Activated CD8-positive, alpha-beta memory T cell treated with anti-CD3 and anti-CD28 coated beads for 36 hours (primary cell): ENCODE measurements around the gene FDXACB1. TPM values are rescaled to one million over a fixed set of nuclear protein-coding genes. Genes with fewer than 3 reads are reported as not detected.
"Not testable (repeated sequence)": the region's sequence is repeated elsewhere in the genome, so short reads cannot be mapped to it uniquely, and the experiment has no call there.

Source experiments
- CTCF ChIA-PET: fragments of 350-600 bp; sonication (Branson Sonifier 250); formaldehyde crosslinking; loops from one replicate; lab custom pipeline; 2021; ENCODE audit warnings: antibody characterized with exemption; lab: Charles Lee
- POLR2A ChIA-PET: fragments of 350-600 bp; sonication (Branson Sonifier 250); formaldehyde crosslinking; loops from one replicate; lab custom pipeline; 2021; ENCODE audit warnings: antibody characterized with exemption; lab: Charles Lee
- total RNA-seq, 2 experiments: library from RNA; stranded (reverse); gene quantifications; one replicate each; pipeline ENCODE4 v1.2.3, GENCODE V29; 2021

FDXACB1 gene
- total RNA-seq, 2 experiments from 2014 or later, result 11.8 to 11.9 TPM

DNA sequence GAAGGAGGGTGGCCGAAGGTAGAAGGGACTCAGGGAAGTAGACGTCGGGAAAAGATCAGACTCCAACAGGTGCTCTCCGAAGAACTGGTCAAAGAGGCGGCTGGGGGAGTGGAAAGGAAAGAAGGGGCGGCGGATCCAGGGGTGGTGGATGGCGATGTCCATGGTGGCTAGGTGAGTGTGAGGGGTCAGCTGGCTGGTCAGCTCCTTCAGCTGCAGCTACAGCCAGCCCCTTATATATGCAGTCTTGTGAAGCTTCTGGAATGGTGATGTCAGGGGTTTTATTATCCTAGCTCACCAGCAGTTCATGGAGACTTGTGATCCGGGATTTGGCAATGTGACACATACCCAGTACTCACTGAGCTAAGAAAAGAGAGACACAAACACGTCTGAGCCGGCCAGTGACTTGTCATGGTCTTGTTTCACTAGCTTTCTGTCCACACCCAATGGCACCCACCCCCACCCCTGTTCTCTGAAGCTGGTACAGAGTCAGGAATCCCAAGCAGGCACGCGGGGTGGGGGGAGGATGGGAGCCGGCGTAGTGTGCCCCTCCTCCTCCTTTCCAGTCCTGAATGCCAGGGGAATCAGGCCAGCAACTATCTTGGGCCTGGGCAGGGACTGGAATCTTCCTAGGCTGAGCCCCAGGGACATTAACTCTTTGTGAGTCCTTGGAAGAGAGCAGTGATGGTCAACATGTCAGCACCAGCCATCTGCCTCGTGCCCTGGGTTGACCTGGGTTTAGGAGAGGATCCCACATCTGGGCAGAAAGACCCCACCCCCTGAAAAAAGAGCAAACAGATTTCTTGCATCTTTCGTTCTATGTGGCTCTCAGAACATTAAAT lies 32.8 kb upstream of the FDXACB1 start, which contains the start of gene CRYAB:
TSS of gene CRYAB (minus strand) at position 208 of the 839 bp plus-strand sequence. CDS start at position 162, 46 bp downstream.
- ChIA-PET POLR2A (no interaction called here), CTCF (no interaction called here)

DNA sequence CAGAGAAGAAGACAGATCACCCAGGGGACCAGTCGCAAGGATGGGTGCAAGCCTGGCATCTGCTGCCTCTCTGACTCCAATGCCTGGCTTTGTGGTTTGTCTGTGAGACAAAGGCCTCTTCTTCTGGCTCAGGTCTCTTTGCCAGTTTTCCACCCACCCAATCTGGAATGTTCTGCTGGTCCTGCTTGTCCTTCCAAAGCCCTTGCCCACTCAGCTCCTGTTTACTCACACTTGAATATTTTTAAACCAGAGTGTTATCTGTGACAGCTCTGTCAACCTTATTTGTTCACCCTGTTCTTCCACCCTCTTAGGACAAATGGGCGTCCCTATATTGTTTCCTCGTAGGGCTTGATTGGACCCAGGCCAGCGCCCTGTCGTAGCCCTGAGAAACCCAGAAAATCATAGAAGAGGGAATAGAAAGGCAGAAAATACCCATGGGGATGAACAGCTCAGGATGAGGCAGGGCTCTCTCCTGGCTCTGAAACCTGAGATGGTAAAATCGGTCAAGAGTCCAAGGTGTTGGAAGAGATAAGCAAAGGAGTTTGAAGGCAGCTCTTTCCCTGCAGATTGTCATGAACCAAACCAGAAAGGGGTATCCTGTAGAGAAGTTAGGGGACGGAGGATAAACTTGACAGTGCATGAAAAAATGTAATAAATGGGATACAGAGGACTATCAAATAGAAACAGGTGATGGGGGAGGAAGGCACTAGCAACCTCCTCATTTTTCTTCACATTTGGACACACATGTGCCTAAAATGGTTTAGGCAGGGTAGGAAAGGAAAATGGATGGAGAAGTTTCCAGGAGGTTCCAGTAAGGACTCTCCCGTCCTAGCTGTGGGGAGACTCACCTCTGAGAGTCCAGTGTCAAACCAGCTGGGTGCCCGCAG lies 32.0 kb upstream of the FDXACB1 start:
- ChIA-PET CTCF (no interaction called here), POLR2A (no interaction called here)

DNA sequence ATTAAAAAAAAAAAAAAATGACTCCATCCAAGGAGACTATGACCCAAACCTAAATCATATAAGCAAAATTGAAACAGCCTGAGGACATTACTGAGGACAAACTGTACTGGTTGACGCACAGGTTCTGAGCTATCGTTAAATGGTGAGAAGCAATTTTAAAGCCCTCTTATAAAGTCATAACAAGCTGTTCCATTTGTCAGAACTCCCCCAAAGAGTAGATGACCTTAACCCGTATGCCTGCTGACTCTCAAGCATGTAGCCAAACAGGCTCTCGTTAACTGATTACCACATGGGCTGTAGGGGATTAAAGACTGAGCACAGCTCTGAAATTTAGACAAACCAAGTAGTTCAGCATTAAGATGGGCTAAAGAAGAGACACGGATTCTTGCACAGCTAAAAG lies 30.4 kb upstream of the FDXACB1 start:
- CTCF ChIA-PET, result interaction anchor here (0.7 kb wide), 1 partner anchor 73 kb away, joined by 3 read pairs; no protein-coding TSS in a partner anchor
- POLR2A ChIA-PET, result no interaction called here

DNA sequence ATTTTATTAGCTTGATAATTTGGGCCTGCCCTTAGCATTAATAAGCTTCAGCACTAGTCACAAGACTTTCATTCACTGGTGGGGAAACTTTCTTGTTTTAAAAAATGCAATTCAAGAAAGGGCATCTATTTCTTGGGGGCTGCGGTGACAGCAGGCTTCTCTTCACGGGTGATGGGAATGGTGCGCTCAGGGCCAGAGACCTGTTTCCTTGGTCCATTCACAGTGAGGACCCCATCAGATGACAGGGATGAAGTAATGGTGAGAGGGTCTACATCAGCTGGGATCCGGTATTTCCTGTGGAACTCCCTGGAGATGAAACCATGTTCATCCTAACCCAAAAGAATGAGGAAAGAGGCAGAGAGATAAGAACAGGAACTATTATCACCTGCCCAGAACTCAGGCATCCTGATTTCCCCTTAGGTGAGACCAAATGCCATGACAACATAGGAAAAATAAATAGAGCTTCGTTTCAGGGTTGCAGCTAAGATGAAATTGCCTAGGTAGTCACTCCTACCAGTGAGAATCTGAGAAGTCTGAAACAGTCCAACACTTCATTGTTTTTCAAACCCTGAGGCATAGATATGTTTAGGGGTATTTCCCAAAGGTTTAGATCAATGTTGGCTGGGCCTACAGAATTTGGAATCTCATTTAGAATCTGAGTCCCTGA lies 29.8 kb upstream of the FDXACB1 start:
- ChIA-PET POLR2A (no interaction called here), CTCF (interaction anchor here (1.3 kb wide), 1 partner anchor 23 kb away, joined by 3 read pairs; no protein-coding TSS in a partner anchor)

DNA sequence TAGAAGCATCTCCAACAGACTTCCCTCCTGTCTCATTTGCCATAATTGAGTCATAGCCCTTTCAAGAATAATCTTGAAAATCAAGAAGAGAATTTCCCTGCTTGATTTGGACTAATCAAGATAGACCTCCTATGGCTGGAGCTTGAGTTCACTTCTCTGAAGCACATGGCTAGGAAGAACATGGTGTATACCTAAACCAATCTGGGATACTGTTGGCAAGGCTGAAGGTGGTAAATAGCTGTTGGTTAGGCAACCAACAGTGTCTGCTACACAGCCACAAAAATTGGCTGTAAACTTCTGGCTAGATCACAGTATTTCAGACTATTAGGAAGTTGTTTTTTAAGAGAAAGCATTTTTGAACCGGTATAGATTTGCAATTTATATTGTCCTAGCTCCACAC lies 27.7 kb upstream of the FDXACB1 start:
- POLR2A ChIA-PET, result no interaction called here

DNA sequence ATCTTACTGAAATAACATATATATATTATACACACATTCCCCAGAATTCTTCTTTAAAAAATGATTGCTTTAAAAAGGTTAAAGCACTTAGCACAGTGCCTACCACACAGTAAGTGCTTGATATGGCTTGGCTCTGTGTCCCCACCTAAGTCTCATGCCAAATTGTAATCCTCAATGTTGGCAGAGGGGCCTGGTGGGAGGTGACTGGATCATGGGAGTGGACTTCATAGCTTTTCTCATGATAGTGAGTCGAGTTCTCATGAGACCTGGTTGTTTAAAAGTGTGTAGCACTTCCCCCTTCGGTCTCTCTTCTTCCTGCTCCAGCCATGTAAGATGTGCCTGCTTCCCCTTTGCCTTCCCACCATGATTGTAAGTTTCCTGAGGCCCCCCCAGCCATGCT lies 26.4 kb upstream of the FDXACB1 start:
- CTCF ChIA-PET, result no interaction called here
- POLR2A ChIA-PET, result no interaction called here

More for the DNA sequence above, 27.7 kb upstream of the FDXACB1 start:
- CTCF ChIA-PET, result no interaction called here

DNA sequence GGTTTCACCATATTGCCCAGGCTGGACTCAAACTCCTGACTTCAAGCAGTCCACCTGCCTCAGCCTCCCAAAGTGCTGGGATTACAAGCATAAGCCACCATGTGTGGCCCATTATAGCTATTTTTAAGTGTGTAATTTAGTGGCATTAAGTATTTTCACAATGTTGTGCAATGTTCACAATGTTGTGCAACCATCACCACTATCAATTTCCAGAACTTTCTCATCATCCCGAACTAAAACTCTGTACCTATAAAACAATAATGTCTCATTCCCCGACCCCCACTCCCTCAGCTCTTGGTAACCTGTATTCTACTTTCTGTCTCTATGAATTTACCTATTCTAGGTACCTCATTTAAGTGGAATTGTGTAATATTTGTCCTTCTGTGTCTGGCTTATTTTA lies 7.9 kb upstream of the FDXACB1 start:
- ChIA-PET POLR2A (no interaction called here), CTCF (no interaction called here)

DNA sequence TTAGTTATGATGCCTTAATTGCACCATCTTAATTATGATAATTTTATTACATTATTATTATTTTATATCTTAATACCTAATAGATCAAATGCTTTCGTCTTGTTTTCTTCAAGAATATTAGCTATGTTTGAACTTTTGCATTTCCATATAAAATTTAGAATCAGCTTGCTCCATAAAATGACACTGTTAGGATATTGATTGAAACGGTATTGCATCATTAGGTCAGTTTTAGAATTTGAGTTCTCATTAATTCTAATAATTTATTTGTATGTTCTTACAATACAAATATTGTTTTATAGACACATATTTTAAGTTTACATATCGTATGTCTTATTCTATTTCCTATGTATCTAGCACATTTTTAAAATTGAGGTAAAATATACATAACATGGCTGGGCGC lies 7.1 kb upstream of the FDXACB1 start:
- CTCF ChIA-PET, result interaction anchor here (0.6 kb wide), 1 partner anchor 96 kb away, joined by 3 read pairs; no protein-coding TSS in a partner anchor
- POLR2A ChIA-PET, result no interaction called here

DNA sequence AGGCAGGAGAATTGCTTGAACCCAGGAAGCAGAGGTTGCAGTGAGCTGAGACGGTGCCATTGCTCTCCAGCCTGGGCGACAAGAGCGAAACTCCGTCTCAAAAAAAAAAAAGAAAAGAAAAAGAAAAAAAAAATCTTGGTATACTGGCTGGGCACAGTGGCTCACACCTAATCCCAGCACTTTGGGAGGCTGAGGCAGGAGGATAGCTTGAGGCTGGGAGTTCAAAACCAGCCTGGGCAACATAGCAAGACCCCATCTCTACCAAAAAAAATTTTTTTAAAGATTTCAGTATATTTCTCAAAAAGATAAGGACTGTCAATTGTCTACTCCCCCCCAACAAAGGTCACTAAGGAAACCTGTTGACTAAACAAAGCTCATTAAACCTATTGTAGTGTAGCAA lies 6.1 kb upstream of the FDXACB1 start:
- POLR2A ChIA-PET, CTCF ChIA-PET: not testable (repeated sequence)

DNA sequence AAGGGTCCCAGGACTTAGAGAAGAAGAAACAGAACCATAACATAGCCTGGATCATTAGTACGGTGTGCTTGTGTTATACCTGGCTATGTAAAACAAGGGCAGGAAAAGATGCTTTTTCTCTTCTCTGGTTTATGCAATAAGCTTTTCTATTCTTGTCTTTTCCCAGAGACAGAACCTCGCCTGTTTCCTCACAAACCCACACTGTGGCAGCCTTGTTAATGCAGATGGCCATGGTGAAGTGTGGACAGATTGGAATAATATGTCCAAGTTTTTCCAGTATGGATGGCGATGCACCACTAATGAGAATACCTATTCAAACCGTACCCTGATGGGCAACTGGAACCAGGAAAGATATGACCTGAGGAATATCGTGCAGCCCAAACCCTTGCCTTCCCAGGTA lies 3.2 kb upstream of the FDXACB1 start:
- CTCF ChIA-PET, result interaction anchor here (1.0 kb wide), 1 partner anchor 44 kb away, joined by 3 read pairs; no protein-coding TSS in a partner anchor
- POLR2A ChIA-PET, result no interaction called here

DNA sequence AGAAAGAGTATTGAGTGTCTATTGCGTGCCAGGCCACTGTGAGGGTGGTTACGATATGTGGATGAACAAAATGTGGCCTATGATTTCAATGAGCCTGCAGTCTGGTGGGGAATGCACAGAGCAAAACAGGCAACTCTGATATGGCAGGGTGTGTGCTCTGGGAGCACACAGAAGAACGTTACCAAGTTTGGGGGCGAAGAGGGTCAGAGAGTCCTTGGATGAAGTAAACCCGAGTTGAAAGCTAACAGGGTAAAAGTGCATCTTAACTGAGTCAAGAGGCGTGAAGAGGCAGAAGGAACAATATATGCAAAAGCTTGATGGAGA lies 634 bp upstream of the FDXACB1 start:
- ChIA-PET CTCF (interaction anchor here (0.5 to 0.6 kb wide), 2 partner anchors 34 to 282 kb away, joined by 3 read pairs; no protein-coding TSS in a partner anchor), POLR2A (interaction anchor here (0.6 kb wide), 1 partner anchor 47 kb away, joined by 3 read pairs; no protein-coding TSS in a partner anchor)

DNA sequence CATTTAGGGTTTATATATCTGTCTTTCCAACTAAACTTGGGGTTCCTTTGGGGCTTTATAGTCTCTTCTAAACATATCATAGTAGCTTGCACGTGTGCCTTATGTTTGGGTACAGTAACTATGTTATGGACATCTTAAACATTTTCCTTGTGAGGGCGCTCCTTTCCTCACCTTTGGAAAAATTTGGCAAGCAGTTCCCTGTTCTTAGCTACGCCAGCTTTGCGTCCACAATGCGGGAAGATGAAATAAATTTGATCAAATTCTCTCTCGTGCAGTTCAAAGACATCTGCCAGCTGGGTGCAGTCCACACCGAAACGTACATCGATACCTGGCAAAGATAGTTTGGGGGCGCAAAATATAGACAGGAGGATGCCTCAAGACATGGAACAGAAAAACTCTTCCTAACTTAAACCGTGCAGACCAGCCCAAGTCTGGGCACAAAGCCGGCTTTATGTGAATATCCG lies 548 bp downstream of the FDXACB1 start:
- ChIA-PET POLR2A (interaction anchor here (0.6 to 1.2 kb wide), 2 partner anchors 9 to 51 kb away, joined by 4 to 5 read pairs; no protein-coding TSS in a partner anchor), CTCF (interaction anchor here (1.1 to 1.9 kb wide), 3 partner anchors 9 to 53 kb away, joined by 4 to 7 read pairs (median 5); no protein-coding TSS in a partner anchor)

DNA sequence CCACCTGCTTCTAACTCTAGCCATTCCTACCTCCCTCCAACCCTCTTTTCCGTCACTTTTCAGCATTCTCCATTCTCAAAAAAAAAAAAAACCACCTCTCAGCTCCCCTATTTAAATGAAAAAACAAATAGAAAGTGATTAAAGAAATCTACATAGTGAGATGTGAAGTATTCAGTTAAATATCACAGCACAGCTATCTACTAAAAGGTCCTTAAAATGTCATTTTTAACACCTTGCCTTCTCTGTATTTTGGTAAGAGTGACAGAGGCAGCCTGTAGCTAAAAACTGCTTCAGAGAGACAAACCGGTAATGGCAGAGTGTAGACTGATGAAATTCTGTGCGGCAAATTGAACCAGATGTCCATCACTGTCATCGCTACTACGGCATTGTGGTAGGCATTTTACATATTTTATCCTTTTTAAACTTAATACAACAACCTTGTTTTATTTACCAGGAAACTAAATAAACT lies 7.2 kb downstream of the FDXACB1 start:
- ChIA-PET POLR2A (interaction anchor here (0.5 to 2.1 kb wide), 6 partner anchors 15 to 269 kb away, joined by 3 to 14 read pairs (median 6); partner anchors contain the start of gene SIK2), CTCF (interaction anchor here (0.6 to 1.3 kb wide), 5 partner anchors 55 to 154 kb away, joined by 3 to 5 read pairs (median 3); partner anchors contain the start of gene DLAT)

DNA sequence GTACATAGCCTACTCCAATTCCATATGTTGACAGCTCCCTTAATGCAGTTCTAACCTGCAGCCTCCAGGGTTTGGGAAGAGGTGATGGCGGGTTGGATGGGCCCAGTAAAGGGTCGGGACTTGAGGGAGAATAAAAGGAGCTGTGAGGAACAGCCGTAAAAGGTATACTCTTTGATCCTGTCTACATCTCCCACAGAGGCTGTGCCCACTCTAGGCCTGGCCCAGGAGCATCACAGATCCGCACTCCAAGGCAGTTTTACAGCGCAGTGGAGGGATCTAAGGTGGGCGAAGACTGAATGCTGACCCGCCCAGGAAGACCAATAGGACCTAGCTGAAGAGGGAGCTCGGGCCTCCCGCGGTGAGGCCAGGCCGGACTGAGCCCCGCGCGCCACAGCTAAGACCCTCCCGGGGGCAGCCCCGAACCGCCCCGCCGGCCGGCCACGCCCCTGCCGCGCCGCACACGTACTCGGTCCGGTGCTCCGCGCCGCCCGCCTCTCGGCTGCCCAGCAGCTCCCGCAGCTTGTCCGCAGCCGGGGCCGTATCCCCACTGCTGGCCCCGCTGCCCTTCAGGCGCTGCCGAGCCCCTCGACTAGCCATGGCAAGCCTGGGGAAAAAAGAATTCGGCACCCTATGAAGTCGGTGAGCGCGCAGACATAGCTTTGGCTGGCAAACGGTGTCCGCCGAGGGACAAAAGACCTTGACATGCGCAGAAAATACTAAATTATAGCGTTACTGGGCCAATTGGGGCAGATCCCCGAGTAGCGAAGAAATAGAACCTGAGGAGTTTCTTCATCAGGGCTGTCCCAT lies 7.9 kb downstream of the FDXACB1 start, which contains the start of gene ALG9:
TSS of gene ALG9 (minus strand) at position 696 of the 807 bp plus-strand sequence. CDS start at position 597, 99 bp downstream.
- ChIA-PET CTCF (interaction anchor here (0.6 to 1.3 kb wide), 6 partner anchors 11 to 155 kb away, joined by 3 to 6 read pairs (median 4); partner anchors contain the start of gene DLAT), POLR2A (interaction anchor here (0.5 to 2.1 kb wide), 7 partner anchors 14 to 269 kb away, joined by 3 to 14 read pairs (median 5); partner anchors contain the start of gene SIK2)

DNA sequence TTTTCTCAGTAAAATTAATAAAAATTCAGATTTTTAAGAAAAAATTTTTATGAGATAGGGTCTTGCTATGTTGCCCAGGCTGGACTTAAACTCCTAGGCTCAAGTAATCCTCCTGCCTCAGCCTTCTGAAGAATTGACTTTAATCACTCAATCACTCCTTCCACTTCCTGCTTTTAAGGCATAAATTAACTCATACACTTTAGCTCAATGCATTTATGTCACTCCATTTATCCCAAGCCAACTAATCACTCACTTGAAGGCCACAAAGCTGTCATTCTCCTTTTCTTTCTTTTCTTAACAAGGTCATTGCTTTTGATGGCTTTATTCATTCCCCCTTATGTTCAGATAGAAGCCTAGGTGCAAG lies 8.5 kb downstream of the FDXACB1 start:
- ChIA-PET POLR2A (interaction anchor here (1.1 to 2.1 kb wide), 5 partner anchors 24 to 268 kb away, joined by 3 to 14 read pairs (median 5); partner anchors contain the start of gene SIK2), CTCF (interaction anchor here (0.6 to 1.1 kb wide), 3 partner anchors 10 to 410 kb away, joined by 3 to 6 read pairs (median 4); no protein-coding TSS in a partner anchor)

DNA sequence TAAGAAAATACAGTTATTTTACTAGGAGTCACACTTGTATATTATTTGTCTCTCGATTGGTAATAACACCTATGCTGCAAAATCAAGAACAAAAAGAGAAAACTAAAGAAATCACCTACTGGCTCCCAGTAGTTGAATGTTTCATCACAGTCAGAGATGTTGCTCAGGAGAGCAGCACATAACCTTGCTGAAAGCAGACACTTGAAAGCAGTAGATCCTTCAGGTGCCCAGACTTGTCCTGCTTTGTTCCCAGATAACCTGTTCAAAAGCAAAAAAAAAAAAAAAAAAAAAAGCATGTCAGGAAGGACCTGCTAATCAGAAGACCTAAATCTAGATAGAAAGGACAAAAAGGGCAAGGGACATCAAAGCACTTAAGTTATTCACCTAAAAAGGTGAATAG lies 8.9 kb downstream of the FDXACB1 start:
- CTCF ChIA-PET, result interaction anchor here (0.6 to 1.1 kb wide), 3 partner anchors 10 to 410 kb away, joined by 3 to 6 read pairs (median 4); no protein-coding TSS in a partner anchor
- POLR2A ChIA-PET, result interaction anchor here (1.1 to 2.1 kb wide), 5 partner anchors 24 to 268 kb away, joined by 3 to 14 read pairs (median 5); partner anchors contain the start of gene SIK2

DNA sequence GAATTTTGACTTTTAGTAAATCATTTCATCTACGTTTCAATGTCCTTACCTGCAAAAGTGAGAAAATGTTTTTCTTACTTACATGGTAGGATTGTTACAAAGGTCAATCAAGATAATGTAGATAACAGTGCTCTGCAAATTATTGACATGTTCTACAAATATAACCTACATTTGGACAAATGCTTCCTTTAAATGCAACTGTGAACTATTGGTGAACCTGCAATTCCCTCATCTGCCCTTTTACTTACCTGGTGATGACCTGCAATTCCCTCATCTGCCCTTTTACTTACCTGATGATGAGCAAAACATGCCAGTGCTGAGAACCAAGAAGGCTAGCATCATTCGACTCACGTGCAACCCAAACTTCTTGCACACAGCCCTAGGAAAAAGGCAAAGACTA lies 18.7 kb downstream of the FDXACB1 start:
- POLR2A ChIA-PET, result no interaction called here
- CTCF ChIA-PET, result interaction anchor here (0.6 kb wide), 1 partner anchor 10 kb away, joined by 3 read pairs; no protein-coding TSS in a partner anchor
